Measurements from ENCODE around the gene ITGA11.

DNA sequence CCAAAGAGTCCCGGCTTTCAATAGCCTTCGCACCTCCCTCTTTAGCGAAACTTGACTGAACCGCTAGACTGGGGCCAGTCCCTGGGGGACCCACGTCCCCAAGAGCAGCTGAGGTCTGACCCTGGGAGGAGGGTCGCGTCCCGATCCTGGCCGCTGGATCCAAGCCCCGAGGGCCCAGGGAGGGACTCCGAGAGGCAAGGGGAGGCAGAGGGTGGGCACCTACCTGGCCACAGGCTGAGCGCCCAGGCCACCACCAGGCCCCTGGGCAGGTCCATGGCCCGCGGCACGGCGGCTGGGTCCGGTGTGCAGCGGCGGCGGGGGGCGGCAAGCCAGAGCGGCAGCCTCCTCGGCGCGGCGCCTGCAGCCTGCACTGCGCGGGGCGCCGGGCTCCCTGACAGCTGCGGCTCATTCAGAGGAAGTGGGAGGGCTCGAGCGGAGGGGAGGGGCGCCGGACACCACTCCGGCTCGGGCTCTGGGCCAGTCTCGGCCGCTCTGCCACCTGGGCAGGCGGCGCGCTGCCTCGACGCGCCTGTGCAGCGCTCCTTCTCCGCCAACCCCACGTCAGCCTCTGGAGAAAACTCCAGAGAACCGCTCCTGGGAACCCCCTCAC, at the start of gene ITGA11:
- TF ChIP-seq, protein P1, sequence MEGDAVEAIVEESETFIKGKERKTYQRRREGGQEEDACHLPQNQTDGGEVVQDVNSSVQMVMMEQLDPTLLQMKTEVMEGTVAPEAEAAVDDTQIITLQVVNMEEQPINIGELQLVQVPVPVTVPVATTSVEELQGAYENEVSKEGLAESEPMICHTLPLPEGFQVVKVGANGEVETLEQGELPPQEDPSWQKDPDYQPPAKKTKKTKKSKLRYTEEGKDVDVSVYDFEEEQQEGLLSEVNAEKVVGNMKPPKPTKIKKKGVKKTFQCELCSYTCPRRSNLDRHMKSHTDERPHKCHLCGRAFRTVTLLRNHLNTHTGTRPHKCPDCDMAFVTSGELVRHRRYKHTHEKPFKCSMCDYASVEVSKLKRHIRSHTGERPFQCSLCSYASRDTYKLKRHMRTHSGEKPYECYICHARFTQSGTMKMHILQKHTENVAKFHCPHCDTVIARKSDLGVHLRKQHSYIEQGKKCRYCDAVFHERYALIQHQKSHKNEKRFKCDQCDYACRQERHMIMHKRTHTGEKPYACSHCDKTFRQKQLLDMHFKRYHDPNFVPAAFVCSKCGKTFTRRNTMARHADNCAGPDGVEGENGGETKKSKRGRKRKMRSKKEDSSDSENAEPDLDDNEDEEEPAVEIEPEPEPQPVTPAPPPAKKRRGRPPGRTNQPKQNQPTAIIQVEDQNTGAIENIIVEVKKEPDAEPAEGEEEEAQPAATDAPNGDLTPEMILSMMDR (IDR thresholded peaks at IDR 0.05), result no peak
- TF ChIP-seq POLR2A (IDR thresholded peaks at IDR 0.05), result no peak

Measured in ovary (tissue), 3 donors.